SK-N-SH (cell line): ENCODE measurements around the gene ISM1.

ENCODE experiments used
- RAD21 ChIP-seq: IDR thresholded peaks from 2 replicates; pipeline ENCODE4 v1.6.1; 2012; ENCODE audit warnings: mild to moderate bottlenecking, low read length
- RCOR1 ChIP-seq: fragments of 150-350 bp; IDR thresholded peaks from 2 replicates; pipeline ENCODE4 v1.6.1; 2017; ENCODE audit warnings: antibody characterized with exemption, low read length
- TF ChIP-seq, protein P1 (sequence below): fragments of 200-600 bp; sonication (generic); IDR thresholded peaks from 2 replicates; pipeline ENCODE4 v1.6.1; 2017; ENCODE audit warnings: antibody characterized with exemption, mild to moderate bottlenecking, moderate library complexity

DNA sequence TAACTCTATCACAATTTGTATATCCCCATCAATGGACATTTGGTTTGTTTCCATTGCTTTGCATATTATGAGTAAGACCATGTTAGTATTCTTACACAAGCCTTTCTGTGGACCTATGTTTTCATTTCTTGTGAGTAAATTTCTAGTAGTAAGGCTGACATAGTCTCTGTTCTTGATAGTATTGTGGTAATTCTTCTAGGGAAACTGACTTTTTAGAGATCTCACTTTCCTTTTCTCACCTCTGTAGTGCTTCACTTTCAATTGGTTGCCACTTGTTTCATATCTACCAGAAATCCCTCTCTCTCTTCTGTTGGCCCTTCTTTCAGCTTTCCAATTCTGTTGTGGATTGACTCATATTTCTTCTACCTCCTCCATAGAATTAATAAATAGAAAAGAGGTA, 8.5 kb downstream of the ISM1 start:
- TF ChIP-seq RCOR1 = no peak
- TF ChIP-seq, protein P1, sequence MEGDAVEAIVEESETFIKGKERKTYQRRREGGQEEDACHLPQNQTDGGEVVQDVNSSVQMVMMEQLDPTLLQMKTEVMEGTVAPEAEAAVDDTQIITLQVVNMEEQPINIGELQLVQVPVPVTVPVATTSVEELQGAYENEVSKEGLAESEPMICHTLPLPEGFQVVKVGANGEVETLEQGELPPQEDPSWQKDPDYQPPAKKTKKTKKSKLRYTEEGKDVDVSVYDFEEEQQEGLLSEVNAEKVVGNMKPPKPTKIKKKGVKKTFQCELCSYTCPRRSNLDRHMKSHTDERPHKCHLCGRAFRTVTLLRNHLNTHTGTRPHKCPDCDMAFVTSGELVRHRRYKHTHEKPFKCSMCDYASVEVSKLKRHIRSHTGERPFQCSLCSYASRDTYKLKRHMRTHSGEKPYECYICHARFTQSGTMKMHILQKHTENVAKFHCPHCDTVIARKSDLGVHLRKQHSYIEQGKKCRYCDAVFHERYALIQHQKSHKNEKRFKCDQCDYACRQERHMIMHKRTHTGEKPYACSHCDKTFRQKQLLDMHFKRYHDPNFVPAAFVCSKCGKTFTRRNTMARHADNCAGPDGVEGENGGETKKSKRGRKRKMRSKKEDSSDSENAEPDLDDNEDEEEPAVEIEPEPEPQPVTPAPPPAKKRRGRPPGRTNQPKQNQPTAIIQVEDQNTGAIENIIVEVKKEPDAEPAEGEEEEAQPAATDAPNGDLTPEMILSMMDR = no peak
- TF ChIP-seq RAD21 = no peak
